HepG2 (cell line): Measurements from ENCODE around the gene SLC5A6. TPM values are rescaled to one million over a fixed set of nuclear protein-coding genes. Genes with fewer than 3 reads are reported as not detected.

Experiments used
- BORCS8-MEF2B ChIP-seq: sonication (generic); formaldehyde crosslinking; IDR thresholded peaks from 2 replicates; pipeline ENCODE4 v1.8.0; 2022; ENCODE audit warnings: mild to moderate bottlenecking, missing genetic modification reagents
- CHCHD3 ChIP-seq: sonication (generic); formaldehyde crosslinking; IDR thresholded peaks from 2 replicates; pipeline ENCODE4 v1.8.0; 2022; ENCODE audit warnings: mild to moderate bottlenecking, missing genetic modification reagents, moderate library complexity
- HIC2 ChIP-seq: sonication (generic); formaldehyde crosslinking; IDR thresholded peaks from 2 replicates; pipeline ENCODE4 v1.9.0; 2022; ENCODE audit warnings: low read depth, missing genetic modification reagents
- JUN ChIP-seq: sonication (generic); formaldehyde crosslinking; IDR thresholded peaks from 2 replicates; pipeline ENCODE4 v1.4.0; 2020; ENCODE audit warnings: mild to moderate bottlenecking, missing genetic modification reagents
- JUNB ChIP-seq: sonication (generic); formaldehyde crosslinking; IDR thresholded peaks from 2 replicates; pipeline ENCODE4 v1.8.0; 2022; ENCODE audit warnings: missing genetic modification reagents, mild to moderate bottlenecking, borderline replicate concordance
- KLF6 ChIP-seq: IDR thresholded peaks from 2 replicates; pipeline ENCODE4 v1.8.0; 2016; ENCODE audit warnings: missing biosample characterization, missing genetic modification reagents
- NFYC ChIP-seq: IDR thresholded peaks from 2 replicates; pipeline ENCODE4 v1.6.1; 2016; ENCODE audit warnings: missing genetic modification reagents, missing compliant biosample characterization
- POLR2AphosphoS5 ChIP-seq: IDR thresholded peaks from 2 replicates; pipeline ENCODE4 v1.6.1; 2012; ENCODE audit warnings: low read depth, low read length
- SAP130 ChIP-seq: IDR thresholded peaks from 2 replicates; pipeline ENCODE4 v1.6.1; 2016; ENCODE audit warnings: low read depth
- SNAI1 ChIP-seq: sonication (generic); formaldehyde crosslinking; IDR thresholded peaks from 2 replicates; pipeline ENCODE4 v1.5.0; 2020; ENCODE audit warnings: mild to moderate bottlenecking, missing genetic modification reagents, borderline replicate concordance
- ZBTB38 ChIP-seq: sonication (generic); formaldehyde crosslinking; IDR thresholded peaks from 2 replicates; pipeline ENCODE4 v1.5.1; 2020; ENCODE audit warnings: mild to moderate bottlenecking, missing genetic modification reagents
- ZNF275 ChIP-seq: sonication (generic); formaldehyde crosslinking; IDR thresholded peaks from 2 replicates; pipeline ENCODE4 v1.8.0; 2022; ENCODE audit warnings: missing genetic modification reagents, mild to moderate bottlenecking, inconsistent platforms, borderline replicate concordance
- ZNF281 ChIP-seq: sonication (generic); formaldehyde crosslinking; IDR thresholded peaks from 2 replicates; pipeline ENCODE4 v1.4.0; 2020; ENCODE audit warnings: missing genetic modification reagents, borderline replicate concordance
- ZNF468 ChIP-seq: sonication (generic); formaldehyde crosslinking; IDR thresholded peaks from 2 replicates; pipeline ENCODE4 v1.8.0; 2022; ENCODE audit warnings: mild to moderate bottlenecking, moderate library complexity, missing genetic modification reagents
- ZNF564 ChIP-seq: sonication (generic); formaldehyde crosslinking; IDR thresholded peaks from 2 replicates; pipeline ENCODE4 v1.8.1; 2023; ENCODE audit warnings: mild to moderate bottlenecking, missing genetic modification reagents
- ZNF574 ChIP-seq: sonication (generic); formaldehyde crosslinking; IDR thresholded peaks from 2 replicates; pipeline ENCODE4 v1.4.0; 2020; ENCODE audit warnings: missing genetic modification reagents
- ZNF589 ChIP-seq: sonication (generic); formaldehyde crosslinking; conservative IDR thresholded peaks from 2 replicates; pipeline ENCODE4 v1.8.0; 2022; ENCODE audit warnings: mild to moderate bottlenecking, moderate library complexity, missing genetic modification reagents
- ZNF7 ChIP-seq: IDR thresholded peaks from 2 replicates; pipeline ENCODE4 v1.6.1; 2016; ENCODE audit warnings: missing biosample characterization, missing genetic modification reagents
- ZSCAN21 ChIP-seq: sonication (generic); formaldehyde crosslinking; IDR thresholded peaks from 2 replicates; pipeline ENCODE4 v1.8.0; 2022; ENCODE audit warnings: mild to moderate bottlenecking, missing genetic modification reagents, moderate library complexity, borderline replicate concordance
- ZSCAN22 ChIP-seq: sonication (generic); formaldehyde crosslinking; IDR thresholded peaks from 2 replicates; pipeline ENCODE4 v1.4.0; 2020; ENCODE audit warnings: mild to moderate bottlenecking, missing genetic modification reagents
- polyA plus RNA-seq, 8 experiments: library from polyadenylated mRNA; depleted of rRNA in 3 of 8; stranded (reverse) in 7 of 8; unstranded in 1 of 8; fragments of >200 nt; fragmentation: Illumina TruSeq in 4 of 8; extraction: Trizol in 4 of 8; gene quantifications; 2 replicates each; pipeline versions ENCODE4 v1.2.1 to v1.2.3, GENCODE V29; 2011 to 2016; ENCODE audit warnings: low read depth in 4 of 8, missing spikeins in 1 of 8, mixed read lengths in 1 of 8; ENCODE audit not compliant: insufficient read depth in 1 of 8
- total RNA-seq, 5 experiments: library from RNA; depleted of rRNA; stranded (reverse); fragments of >200 nt; fragmentation: Illumina TruSeq; extraction: Trizol; gene quantifications; 2 replicates each; pipeline ENCODE4 v1.2.3, GENCODE V29; 2016; ENCODE audit warnings: low read depth in 1 of 5

Gene SLC5A6
- total and polyA plus RNA-seq, 2 of the 13 experiments (the other 11 are each of a cell fraction or from before 2014, with no cell fraction given): 135 to 417 TPM

GRCh38 chr2:27211241-27211942, 676 bp downstream of the SLC5A6 start (continued):
- TF ChIP-seq SAP130 (peak; percentile 41; the same call in 1 of the 2 replicates), ZNF275 (CRISPR knock-in tag) (no peak), POLR2AphosphoS5 (no peak), ZNF7 (CRISPR knock-in tag) (no peak), ZNF468 (CRISPR knock-in tag) (no peak), JUNB (CRISPR knock-in tag) (no peak), ZNF574 (CRISPR knock-in tag) (no peak), HIC2 (CRISPR knock-in tag) (no peak), ZNF281 (CRISPR knock-in tag) (no peak), CHCHD3 (CRISPR knock-in tag) (no peak), JUN (CRISPR knock-in tag) (no peak), ZNF589 (CRISPR knock-in tag) (no peak), NFYC (no peak), ZSCAN22 (CRISPR knock-in tag) (no peak), ZNF564 (no peak), ZBTB38 (peak; percentile 60; the same call in 1 of the 2 replicates), SNAI1 (CRISPR knock-in tag) (peak; percentile 78; the same call in 1 of the 2 replicates), KLF6 (CRISPR knock-in tag) (no peak), BORCS8-MEF2B (no peak), ZSCAN21 (CRISPR knock-in tag) (no peak)
